Measurements from ENCODE around the gene FOXO6.

FOXO6 gene

GRCh38 chr1:41354956-41355355 is 6.3 kb upstream of the FOXO6 start:
- no peak for TF ChIP-seq MYC (IDR thresholded peaks at IDR 0.05; ENCODE audit: low read depth, low read length)
- no peak for TF ChIP-seq MAX (IDR thresholded peaks at IDR 0.05; ENCODE audit: low read depth, low read length)
- no peak for TF ChIP-seq POLR2A (IDR thresholded peaks at IDR 0.05; ENCODE audit: extremely low read depth, insufficient read length)
- TF ChIP-seq CTCF (IDR thresholded peaks at IDR 0.05; ENCODE audit: low read depth, low read length), result no peak
- peak; percentile 24 for DNase-seq (ENCODE audit: low read depth)
- H3K4me3 ChIP-seq (ENCODE audit: low read depth, low read length), result no peak overlapping the region

GRCh38 chr1:41355356-41355755 is 5.9 kb upstream of the FOXO6 start:
- TF ChIP-seq CTCF (IDR thresholded peaks at IDR 0.05; ENCODE audit: low read depth, low read length) (no peak), MYC (IDR thresholded peaks at IDR 0.05; ENCODE audit: low read depth, low read length) (no peak), POLR2A (IDR thresholded peaks at IDR 0.05; ENCODE audit: extremely low read depth, insufficient read length) (no peak), MAX (IDR thresholded peaks at IDR 0.05; ENCODE audit: low read depth, low read length) (no peak)
- DNase-seq (ENCODE audit: low read depth), result no peak

GRCh38 chr1:41355761-41356160 is 5.5 kb upstream of the FOXO6 start:
- no peak for DNase-seq (ENCODE audit: low read depth)

More at GRCh38 chr1:41355356-41355755, 5.9 kb upstream of the FOXO6 start:
- no peak overlapping the region for H3K4me3 ChIP-seq (ENCODE audit: low read depth, low read length)

GRCh38 chr1:41356752-41357151 is 4.5 kb upstream of the FOXO6 start:
- DNase-seq (ENCODE audit: low read depth), result no peak
- TF ChIP-seq CTCF (IDR thresholded peaks at IDR 0.05; ENCODE audit: low read depth, low read length) (no peak), POLR2A (IDR thresholded peaks at IDR 0.05; ENCODE audit: extremely low read depth, insufficient read length) (no peak), MAX (IDR thresholded peaks at IDR 0.05; ENCODE audit: low read depth, low read length) (no peak), MYC (IDR thresholded peaks at IDR 0.05; ENCODE audit: low read depth, low read length) (no peak)
- H3K4me3 ChIP-seq (ENCODE audit: low read depth, low read length), result no peak overlapping the region

More at GRCh38 chr1:41355761-41356160, 5.5 kb upstream of the FOXO6 start:
- no peak overlapping the region for H3K4me3 ChIP-seq (ENCODE audit: low read depth, low read length)
- TF ChIP-seq MYC (IDR thresholded peaks at IDR 0.05; ENCODE audit: low read depth, low read length) (no peak), MAX (IDR thresholded peaks at IDR 0.05; ENCODE audit: low read depth, low read length) (no peak), CTCF (IDR thresholded peaks at IDR 0.05; ENCODE audit: low read depth, low read length) (no peak), POLR2A (IDR thresholded peaks at IDR 0.05; ENCODE audit: extremely low read depth, insufficient read length) (no peak)

GRCh38 chr1:41357451-41358101 is 3.7 kb upstream of the FOXO6 start:
- DNase-seq (ENCODE audit: low read depth), result peak; percentile 32
- TF ChIP-seq MYC (IDR thresholded peaks at IDR 0.05; ENCODE audit: low read depth, low read length) (no peak), CTCF (IDR thresholded peaks at IDR 0.05; ENCODE audit: low read depth, low read length) (no peak), MAX (IDR thresholded peaks at IDR 0.05; ENCODE audit: low read depth, low read length) (no peak), POLR2A (IDR thresholded peaks at IDR 0.05; ENCODE audit: extremely low read depth, insufficient read length) (no peak)
- H3K4me3 ChIP-seq (ENCODE audit: low read depth, low read length), result no peak overlapping the region

All from NB4 (cell line).